ENCODE measurements around the gene KRT74. TPM values are rescaled to one million over a fixed set of nuclear protein-coding genes. Genes with fewer than 3 reads are reported as not detected.

Gene KRT74
- total and polyA plus RNA-seq, 2 of the 8 experiments (the other 6 are each of a cell fraction or from before 2014, with no cell fraction given), result not detected

GRCh38 chr12:52615912-52616311, 42.3 kb upstream of the KRT74 start (continued):
- TF ChIP-seq ATF3 (IDR thresholded peaks at IDR 0.05; ENCODE audit: insufficient read depth, low read depth, low read length) (no peak), EP300 (IDR thresholded peaks at IDR 0.05; ENCODE audit: borderline replicate concordance in 1 of 2, low read depth in 2 of 2, low read length in 2 of 2) (no peak), CTCF (IDR thresholded peaks at IDR 0.05; ENCODE audit: control extremely low read depth in 1 of 3, insufficient read depth in 1 of 3, low read depth in 1 of 3, low read length in 3 of 3) (no peak), SAP30 (IDR thresholded peaks at IDR 0.05; ENCODE audit: insufficient read depth, insufficient replicate concordance, low read length) (no peak)
